GM21576 (cell line): ENCODE results near the gene PPP5C.

Experiments
- ATAC-seq: cut with Tn5 transposase; IDR thresholded peaks from one replicate; pipeline ENCODE4 v1.9.1; 2021; ENCODE audit warnings: mild to moderate bottlenecking, moderate library complexity; ENCODE audit not compliant: unreplicated experiment

PPP5C gene

DNA sequence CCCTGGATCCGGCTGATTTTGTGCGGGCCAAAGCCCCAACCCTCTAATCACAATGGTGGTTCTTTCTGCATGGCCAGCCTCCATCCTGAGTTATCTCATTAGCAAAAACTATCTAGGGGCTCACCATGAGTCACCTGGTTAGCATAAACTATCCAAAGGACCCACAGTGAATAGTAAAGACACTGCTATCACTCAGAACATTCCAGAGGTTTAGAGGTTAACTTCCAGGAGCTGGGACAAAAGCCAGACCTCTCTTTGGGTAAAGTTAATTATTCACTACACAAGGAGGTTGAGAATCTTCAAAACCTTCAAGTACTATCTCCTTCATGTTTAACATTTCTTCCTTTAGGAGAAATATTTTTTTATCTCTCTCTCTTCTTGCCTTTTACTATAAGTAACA lies 18.8 kb upstream of the PPP5C start:
- no peak for ATAC-seq

DNA sequence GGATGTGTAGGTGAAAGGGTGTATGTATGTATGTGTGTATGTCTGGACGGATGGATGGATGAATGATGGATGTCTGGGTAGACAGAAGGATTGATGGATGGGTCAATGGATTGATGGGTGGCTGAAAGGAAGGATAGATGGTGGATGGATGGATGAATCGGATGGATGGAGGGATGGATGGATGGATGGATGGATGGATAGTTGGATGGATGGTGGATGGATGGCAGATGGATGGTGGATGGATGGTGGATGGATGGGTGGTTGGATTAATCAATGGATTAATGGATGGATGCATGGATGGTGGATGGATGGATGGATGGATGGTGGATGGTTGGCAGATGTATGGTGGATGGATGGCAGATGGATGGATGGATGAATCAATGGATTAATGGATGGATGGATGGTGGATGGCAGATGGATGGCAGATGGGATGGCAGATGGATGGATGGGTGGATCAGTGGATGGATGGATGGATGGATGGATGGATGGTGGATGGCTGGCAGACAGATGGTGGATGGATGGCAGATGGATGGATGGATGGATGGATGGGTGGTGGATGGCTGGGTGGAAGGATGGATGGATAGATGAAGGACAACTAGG lies 16.5 kb upstream of the PPP5C start:
- ATAC-seq, result no peak

DNA sequence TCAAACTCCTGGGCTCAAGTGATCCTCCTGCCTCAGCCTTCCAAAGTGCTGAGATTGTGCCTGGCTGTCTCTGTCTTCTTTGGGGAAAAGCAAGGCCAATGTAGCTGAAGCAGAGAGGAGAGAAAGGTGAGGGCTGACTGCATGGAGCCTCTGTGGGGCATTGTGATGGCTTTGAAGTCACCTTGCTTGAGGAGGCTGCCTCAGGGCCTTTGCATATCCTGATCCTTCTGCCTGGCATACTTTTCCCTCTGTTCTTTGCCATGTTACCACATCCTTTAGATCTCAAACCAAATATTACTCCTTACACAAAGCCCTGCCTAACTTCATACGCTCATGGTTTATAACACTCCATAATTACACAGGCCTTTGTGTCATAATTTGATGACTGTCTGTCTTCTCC lies 9.4 kb upstream of the PPP5C start:
- no peak for ATAC-seq

DNA sequence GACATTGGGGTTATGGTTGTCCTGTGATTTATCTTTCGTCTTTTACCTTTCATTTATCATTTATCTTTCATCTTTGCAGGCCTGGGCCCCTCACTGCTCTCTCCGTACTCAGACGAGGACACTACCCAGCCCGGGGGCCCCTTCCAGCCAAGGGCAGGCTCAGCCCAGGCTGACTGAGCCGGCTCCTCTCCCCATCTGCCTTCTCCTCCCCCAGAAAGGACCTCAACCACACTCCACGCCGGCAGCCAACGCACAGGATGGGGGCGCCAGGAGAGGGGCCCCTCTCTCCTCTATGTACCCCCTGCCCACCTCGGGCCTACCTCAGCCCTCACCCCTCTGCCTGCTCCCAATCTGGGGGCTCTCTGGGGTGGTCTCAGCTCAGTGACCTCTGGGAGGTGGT lies 7.4 kb upstream of the PPP5C start:
- ATAC-seq, result no peak

DNA sequence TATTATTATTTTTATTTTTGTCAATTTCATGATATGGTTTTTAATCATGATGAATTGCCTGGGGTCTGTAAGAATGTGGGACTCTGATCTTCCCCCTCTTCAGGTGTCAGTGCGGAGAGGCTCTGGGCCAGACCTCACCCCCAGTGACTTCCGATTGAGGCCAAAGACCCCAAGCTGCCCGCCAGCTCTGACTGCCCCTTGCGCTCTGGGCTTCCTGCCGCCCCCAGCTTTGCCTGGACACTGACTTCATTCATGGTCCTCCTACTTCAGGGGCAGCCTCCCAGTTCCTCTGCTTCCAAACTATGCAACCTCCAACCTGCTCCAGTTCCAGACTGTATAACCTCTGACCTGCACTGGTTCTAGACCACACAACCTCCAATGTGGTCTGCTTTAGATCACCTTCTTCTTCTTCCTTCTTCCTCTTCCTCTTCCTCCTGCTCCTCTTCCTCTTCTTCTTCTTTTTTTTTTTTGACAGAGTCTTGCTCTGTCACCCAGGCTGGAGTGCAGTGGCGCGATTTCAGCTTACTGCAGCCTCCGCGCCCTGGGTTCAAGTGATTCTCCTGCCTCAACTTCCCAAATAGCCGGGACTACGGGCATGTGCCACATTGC lies 6.7 kb upstream of the PPP5C start:
- ATAC-seq, result no peak

DNA sequence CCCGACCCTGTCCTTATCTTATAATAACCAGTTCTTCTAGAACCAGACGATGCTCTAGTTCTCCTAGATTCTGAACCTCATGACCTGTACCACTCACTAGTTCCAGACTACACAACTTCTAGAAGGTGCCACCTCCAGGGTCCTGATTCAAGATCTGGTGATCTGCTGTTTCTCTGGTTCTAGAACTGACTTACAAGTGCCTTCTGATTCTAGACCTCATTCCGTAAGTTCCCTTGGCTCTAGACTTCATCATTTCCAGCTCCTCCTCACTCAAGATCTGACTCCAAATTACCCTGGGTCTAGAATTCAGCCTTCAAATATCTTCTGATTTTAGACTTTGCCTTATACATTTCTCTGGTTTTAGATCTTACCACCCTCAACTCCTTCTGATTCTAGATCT lies 5.0 kb upstream of the PPP5C start:
- no peak for ATAC-seq

DNA sequence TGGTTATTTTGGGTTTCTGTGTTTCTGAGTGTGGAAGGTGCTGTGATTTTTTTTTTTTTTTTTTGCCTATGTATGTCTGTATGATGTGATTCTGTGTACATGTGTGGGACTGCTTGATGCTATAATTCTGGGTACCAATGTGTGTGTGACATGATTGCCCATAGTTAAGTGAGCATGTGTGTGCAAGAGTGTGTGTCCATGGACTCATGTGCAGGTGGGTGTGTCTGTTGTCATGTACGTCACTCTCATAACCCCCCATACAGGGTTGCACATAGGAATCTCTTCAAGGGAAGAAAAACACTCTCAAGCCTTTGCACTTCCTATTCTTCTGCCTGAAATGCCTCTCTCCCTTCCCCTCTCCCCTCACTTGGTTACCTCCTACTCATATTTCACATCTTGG lies 2.5 kb upstream of the PPP5C start:
- no peak for ATAC-seq

DNA sequence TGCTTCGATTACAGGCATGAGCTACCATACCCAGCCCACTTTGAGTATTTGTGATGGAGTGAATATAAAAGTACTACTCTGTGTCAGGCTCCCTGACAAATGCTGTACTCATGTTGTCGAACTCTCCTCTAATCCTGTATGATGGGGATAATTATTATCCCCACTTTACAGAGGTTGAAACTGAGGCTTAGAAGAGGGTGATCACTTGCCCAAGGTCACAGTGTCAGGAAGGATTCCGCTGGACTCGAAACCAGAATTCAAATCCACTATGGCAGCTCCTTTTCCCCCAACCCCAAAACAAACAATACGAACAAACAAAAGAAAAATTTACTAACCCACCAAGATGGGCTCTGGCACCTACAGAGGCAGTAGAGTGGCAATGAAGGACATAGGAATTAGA lies 1.7 kb upstream of the PPP5C start:
- no peak for ATAC-seq

DNA sequence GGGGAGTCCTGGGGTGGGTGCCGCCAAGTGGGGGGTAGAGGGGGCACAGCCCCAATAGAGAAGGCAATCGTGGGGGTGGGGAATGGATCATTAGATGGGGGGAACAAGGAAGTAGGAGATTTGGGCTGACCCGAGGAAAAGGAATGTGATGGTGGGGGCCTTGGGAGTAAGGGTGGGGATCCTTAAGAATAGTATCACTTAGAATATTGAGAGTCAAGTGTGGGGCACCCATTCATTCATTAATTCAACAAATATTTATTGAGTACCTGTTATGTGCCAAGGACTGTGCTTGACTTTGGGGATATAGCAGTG lies 641 bp downstream of the PPP5C start:
- no peak for ATAC-seq

DNA sequence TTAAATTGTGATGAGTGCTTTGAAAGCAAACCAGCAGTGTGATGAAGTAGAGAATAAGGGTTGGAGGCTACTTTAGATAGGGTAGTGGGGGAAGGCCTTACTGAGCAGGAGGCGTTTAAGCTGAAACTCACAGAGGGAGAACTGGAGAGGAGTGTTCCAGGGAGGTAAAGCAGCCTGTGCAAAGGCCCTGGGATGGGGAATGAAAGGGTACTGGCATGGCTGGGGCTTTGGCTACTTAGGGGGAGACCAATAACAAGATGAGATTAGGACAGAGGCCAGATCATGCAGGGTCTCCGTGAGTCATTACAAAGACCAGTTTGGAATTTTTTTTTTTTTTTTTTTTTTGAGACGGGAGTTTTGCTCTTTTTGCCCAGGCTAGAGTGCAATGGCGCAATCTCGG lies 1.1 kb downstream of the PPP5C start:
- no peak for ATAC-seq

DNA sequence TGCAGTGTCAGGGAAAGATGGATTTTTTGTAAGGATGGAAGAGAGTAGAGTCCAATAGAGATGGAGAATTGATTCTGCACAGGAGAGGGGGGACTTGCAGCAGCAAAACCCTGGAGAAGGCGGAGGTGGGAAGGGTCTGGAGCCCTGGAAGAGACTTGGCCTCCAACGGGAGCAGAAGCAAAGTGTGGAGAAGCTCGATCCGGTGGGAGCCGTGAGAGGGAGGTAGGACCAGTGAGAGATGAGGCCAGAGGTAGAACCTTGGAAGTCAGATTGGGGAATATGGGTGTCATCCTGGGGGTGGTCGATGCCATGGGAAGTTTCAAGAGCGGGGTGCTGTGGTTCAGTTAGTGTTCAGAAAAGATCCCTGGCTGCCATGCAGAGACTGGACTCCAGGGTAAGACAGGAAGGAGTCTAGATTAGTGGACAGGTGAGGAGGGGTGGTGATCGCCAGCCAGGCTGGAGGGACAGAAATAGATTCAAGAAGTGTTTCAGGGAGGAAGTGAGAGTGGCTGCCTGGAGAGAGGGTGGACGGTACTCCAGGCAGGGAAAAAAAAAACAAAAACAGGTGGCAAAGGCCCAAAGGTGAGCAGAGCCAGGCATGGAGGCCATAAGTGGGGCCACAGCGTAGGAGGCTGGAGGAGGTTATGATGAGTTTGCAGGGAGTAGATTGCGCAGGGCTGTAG lies 2.6 kb downstream of the PPP5C start:
- no peak for ATAC-seq

DNA sequence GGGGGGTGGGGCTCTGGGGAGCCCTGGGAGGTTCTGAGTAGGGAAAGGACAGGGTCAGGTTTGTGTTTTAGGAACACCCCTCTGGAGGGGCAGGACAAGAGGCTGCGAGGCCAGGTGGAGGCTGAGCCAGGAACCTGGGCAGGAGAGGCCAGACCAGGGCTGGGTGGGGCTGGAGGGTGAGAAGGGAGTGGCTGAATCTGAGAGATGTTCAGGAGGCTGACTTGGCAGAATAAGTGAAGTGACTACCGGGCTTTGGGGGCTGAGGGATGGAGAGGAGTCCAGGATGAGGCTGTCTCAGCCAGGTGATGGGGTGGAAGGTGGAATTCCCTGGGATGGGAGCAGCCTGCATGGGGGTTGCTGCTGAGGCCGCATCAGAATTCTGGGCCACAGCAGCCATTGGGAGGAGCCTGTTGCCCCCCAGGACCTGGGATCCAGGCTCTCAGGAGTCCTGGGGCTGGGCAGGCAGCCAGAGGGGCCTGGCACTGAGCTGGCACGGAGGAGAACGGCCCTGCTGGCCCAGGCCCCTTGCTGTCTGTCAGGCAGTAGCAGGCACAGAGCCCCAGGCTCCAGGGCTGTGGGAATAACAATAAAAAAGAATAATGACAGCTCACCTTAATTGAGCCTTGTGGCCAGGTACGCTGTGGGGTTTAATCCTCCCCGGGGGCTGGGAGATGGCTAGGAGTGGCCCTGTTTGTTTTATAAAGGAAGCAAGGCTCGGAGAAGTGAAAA lies 3.3 kb downstream of the PPP5C start:
- no peak for ATAC-seq

DNA sequence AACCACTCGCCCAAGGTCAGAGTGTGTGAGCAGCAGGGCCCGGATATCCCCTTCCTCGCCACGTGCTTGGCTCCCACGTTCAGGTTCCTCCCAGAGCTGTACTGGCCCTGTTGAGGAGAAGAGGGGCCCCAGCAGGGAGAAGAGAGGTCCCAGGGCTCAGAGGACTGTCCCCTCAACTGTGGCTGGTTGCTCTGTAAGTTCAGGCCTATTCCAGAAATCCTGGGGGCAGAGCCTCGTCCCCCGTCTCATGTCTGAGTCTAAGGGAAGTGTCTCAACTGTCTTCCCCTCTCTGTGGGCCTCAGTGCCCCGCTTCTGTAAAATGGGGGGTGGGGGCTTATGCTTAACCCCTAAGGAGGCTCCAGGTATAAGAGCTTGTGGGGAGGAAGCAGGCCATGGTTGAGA lies 3.9 kb downstream of the PPP5C start:
- no peak for ATAC-seq

DNA sequence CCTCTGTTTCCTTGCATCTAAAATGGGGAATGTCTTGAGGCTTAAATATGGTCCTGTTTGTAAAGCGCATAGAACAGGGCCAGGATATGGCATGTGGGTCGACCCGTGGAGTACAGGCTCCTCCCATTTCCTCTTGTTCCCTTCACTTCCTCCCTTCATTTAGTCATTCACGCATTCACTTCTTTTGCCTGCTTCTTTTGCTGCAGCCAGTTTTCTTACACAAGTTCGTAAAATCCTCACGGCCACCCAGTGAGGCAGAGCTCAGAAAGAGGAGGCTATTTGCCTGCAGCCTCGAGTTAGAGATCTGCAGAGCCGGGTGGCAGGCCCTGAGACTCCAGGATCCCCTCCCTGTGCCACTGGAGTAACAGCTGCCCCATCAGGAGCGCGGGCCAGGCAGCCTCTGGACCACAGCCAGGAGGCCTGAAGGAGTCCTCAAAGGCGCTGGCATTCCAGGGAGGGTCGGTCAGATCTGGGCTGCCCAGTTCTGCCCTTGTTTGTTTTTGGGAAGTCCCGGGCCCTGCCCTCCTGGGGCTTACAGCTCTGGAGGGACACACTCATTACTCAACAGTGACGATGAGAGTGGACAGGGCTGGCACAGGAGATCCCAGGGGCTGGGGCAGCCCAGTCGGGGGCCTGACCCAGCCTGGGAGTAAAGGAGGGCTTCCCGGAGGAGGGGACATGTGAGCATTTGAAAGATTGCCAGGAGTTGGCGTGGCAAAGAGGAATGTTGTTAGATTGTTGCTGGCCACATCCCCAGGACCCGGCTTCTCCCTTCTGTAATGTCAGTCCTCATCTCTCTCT lies 4.6 kb downstream of the PPP5C start:
- no peak for ATAC-seq

DNA sequence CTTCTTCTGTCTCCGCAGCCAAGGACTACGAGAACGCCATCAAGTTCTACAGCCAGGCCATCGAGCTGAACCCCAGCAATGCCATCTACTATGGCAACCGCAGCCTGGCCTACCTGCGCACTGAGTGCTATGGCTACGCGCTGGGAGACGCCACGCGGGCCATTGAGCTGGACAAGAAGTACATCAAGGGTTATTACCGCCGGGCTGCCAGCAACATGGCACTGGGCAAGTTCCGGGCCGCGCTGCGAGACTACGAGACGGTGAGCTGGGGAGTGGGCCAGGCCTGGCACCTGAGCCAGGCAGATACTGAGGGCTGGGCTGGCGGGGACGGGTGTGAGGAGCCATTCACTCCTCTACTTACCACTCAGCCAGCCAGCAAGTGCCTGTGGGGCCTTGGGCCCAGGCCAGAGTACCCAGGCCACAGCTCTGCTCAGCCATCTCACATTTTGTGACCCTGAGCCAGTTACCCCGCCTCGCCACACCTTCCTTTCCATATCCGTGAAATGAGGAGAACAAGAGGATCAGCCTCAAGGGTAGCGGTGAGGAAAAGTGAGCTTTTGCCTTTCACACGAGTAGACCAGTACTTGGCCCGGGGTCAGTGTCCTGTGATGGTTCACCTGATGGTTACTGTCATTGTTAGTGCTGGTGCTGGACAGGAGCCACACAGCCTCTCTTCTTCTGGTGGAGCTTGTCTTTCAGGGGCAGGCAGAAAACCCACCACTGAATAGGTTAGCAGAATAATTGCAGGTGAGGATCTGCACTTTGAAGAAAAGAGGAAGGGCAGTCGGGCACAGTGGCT lies 7.0 kb downstream of the PPP5C start:
- no peak for ATAC-seq

DNA sequence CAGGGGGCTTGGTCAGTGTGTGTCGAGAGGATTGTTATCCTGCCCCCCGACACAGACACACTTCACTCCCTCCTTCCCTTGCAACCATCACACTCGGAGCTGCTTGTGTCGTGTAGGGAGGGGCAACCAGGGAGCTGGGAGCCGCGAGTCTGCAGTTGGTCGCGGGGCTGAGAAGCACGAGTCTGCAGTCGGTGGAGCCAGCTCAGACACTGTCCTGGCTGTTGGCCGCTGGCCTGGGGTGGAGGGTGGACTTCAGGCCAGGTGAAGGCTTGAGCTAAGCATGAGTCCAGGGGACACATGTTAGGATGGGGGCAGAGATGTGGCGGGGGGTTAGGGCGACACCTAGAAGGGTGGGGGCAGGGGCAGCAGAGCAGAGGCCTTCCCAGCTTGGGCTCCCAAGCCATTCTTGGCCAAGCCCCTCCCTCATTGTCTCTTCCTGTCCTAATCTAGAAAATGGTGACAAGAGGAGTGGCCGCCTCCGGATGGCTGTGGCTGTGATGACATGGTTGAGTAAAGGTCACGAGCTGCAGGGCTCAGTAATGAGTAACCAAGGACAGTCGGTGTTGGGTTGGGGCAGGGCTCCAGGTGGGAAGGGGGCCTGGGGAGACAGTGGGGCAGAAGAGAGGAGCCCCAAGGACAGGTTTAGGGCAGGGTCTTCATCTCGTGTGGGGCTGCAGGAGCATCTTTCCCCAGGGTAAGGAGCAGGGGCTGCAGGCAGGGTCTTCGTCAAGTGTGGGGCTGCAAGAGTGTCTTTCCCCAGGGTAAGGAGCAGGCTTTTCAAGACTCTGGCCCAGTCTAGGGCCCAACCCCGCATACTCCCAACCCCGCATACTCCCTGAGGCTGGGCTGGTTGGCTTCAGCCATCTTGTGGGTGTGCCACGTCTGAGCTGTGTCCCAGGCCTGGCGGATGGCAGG lies 8.6 kb downstream of the PPP5C start:
- ATAC-seq, result no peak

DNA sequence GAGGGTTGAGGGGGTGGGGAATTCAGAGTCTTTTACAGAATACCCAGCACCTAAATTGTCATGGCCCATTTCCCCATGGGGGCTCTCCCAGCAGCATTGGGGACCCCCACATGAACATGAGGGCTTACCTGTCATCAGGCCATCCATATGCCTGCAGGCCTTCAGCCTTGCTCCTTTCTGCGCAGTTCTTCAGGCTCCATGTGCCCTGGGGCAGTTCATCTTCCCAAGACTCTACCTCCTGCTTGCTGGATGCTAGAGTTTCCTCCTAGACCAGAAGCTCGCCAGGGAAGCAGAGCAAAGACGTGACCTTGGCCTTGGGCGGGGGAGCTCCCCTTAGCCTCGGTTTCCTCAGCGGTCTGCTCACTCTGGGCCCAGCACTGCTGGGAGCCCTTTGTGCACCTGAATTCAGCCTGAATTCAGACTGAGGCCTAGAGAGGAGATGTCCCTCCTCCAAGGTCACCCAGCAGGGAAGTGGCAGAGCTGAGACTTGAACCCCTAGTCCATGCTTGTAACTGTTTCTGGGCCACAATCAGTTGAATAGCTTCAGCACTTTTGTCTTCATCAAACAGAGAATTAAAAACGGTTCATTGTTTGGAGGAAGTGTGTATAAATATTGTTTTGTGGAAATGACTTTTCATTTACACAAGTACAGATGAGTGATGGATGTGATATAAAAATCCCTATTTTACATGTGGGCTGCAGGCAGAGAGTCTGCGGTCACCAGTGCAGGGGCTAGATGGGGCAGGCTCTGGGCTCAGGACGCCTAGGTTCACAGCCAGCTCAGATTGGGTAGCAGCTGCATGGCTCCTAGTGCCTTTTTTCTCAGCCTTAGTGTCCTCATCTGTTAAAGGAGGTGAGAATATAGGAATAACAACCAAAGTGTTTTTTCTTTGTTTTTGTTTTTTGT lies 9.5 kb downstream of the PPP5C start:
- no peak for ATAC-seq

DNA sequence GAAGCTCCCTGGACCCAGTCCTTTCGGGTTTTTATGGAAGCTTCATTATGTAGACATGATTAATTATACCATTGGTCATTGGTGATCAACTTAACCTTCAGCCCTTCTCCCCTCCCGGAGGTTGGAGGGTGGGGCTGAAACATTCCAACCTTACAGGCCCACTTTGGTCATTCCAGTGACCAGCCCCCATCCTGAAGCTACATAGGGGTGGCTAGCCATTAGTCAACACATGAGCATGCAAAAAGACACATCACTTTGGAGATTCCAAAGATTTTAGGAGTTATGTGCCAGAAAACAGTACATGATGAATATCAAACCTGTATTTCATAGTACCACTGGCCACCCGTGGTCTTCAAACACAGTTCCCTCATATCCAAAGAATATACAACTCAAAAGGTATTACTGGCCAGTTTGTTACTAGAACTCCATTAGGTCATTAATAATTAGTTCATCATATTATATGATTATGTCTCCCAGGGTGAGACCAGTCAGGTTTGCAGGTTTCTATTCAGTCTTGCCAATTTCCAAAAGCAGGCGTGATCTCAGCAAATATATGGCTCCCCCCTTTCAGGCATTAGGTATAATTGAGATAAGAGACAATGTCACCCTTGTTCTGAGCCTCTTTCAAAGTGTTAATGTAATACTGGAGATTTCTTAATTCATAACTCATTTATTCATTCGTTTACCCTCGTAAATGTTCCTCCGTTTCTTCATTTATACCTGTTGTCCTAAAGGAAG lies 11.1 kb downstream of the PPP5C start:
- ATAC-seq, result no peak
